ENCODE results near the gene DPYSL5. TPM values are rescaled to one million over a fixed set of nuclear protein-coding genes. Genes with fewer than 3 reads are reported as not detected.

Gene DPYSL5
- total and polyA plus RNA-seq, 2 of the 13 experiments (the other 11 are each of a cell fraction or from before 2014, with no cell fraction given), result 0.15 TPM; not detected in 1

DNA sequence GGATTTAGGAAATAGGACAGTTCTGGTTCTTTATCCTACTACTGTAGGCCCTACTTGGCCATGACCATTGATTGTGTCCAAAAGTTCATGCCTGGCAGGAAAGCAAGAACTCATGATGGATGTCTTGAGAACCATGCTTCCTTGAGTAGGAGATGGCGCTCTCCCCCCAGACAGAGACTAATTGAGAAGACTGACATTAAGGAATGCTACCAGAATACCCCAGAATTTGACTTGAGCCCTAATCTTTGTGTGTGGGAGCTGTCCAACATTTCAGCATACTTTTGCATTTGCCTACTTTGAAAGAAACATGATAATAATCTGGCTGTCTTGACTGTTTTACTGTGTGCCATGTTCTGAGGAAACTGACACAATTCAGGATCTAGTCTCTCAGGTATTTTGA, 145.8 kb downstream of the DPYSL5 start:
- Histone ChIP-seq H3K4me2 (ENCODE audit: low read depth, low read length) (no peak overlapping the region), H3K27me3 (ENCODE audit: control insufficient read depth in 1 of 2, insufficient read depth in 2 of 2, low read length in 2 of 2) (peaks cover 0 to 18% of the 10 kb centered on the region in 2 experiments; a peak in 1 of 5 replicates), H3K79me2 (ENCODE audit: insufficient read depth, low read length) (no peaks in the 10 kb centered on the region), H3K4me3 (replicated peaks in 1 of 3; ENCODE audit: insufficient read depth in 1 of 3, low read depth in 2 of 3, low read length in 3 of 3) (no peak overlapping the region), H3K9ac (ENCODE audit: insufficient read depth, low read depth, low read length) (no peak overlapping the region), H4K20me1 (ENCODE audit: insufficient read depth, low read length) (no peaks in the 10 kb centered on the region), H3K36me3 (replicated peaks in 1 of 2; ENCODE audit: control insufficient read depth in 1 of 2, insufficient read depth in 2 of 2, low read length in 2 of 2) (no peaks in the 10 kb centered on the region), H3K9me3 (ENCODE audit: low read length) (no peaks in the 10 kb centered on the region), H2AFZ (ENCODE audit: low read length) (no peak overlapping the region), H3K4me1 (ENCODE audit: insufficient read depth, low read length) (peaks cover 9% of the 10 kb centered on the region), H3K27ac (ENCODE audit: extremely low read length, insufficient read depth, low read length) (no peak overlapping the region)
- FAIRE-seq (peak; percentile 26), DNase-seq (ENCODE audit: low spot score) (no peak), ATAC-seq (no peak)
- POLR2A ChIA-PET, result interaction anchor here (0.6 kb wide), 1 partner anchor 94 kb away, joined by 3 read pairs; no protein-coding TSS in a partner anchor
- BruUV-seq (replicated peaks), result no TSS peak
- in situ Hi-C loops (cut with HindIII; ENCODE audit: extremely low pct_ligation_motif_present, low pct_unique_long_range_greater_than_20kb), result no loop called here
- CTCF ChIA-PET (ENCODE audit: low intra/inter-chr PET ratio, low total read pairs), result no interaction called here
- peak; percentile 96 for TF ChIP-seq MIER2 (CRISPR knock-in tag; IDR thresholded peaks at IDR 0.05)
- TF ChIP-seq REST (IDR thresholded peaks at IDR 0.05; ENCODE audit: borderline replicate concordance in 1 of 2, low read depth in 1 of 2, low read length in 2 of 2), result peak; percentile 55 to 95
- TF ChIP-seq MYC (CRISPR knock-in tag; IDR thresholded peaks at IDR 0.05; ENCODE audit: borderline replicate concordance), result no peak
- TF ChIP-seq WIZ (CRISPR knock-in tag; IDR thresholded peaks at IDR 0.05), result peak; percentile 76; the same call in 1 of the 2 replicates
- TF ChIP-seq EHMT2 (IDR thresholded peaks at IDR 0.05; ENCODE audit: borderline replicate concordance, low read depth, low read length), result peak; percentile 99
- intact Hi-C loops (cut with micrococcal nuclease; ENCODE audit: unreplicated experiment), result no loop called here
- 0% methylated on average over 1 of the region's 1 CpG for WGBS (ENCODE audit: low lambda C conversion rate)

Data from HepG2 (cell line).